NCI-H128 (cell line): ENCODE data around the gene SMOC1.

Experiments used
- DNase-seq: peaks from one replicate; lab custom pipeline; 2025; ENCODE audit not compliant: unreplicated experiment; lab: John Stamatoyannopoulos, UW

Gene SMOC1

DNA sequence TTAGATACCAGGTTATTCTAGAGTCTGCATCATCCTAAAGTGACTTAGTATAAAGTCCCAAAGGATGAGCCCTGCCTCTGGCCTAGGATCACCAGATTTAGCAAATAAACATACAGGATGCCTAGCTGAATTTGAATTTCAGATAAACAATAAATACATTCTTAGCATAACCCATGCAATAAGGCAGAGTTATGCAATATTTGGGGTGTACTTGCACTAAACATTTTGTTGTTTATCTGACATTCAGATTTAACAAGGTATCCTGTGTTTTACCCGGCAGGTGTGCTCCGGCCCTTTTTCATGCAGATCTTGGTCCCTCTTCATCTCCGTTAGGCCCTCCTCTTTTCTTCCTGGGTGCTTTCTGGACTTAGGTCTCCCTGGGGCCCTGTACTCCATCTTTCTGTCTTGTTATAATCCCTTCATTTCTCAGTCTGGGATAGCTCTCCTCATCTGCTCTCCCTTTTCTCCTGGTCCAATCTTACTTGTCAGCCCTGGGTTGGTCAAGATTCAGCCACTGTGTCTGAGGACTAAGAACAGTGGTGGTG is 18.1 kb upstream of the SMOC1 start:
- no peak for DNase-seq

- DNase-seq = no peak
Measured at GRCh38 chr14:69863083-69863482, 16.1 kb upstream of the SMOC1 start.

DNA sequence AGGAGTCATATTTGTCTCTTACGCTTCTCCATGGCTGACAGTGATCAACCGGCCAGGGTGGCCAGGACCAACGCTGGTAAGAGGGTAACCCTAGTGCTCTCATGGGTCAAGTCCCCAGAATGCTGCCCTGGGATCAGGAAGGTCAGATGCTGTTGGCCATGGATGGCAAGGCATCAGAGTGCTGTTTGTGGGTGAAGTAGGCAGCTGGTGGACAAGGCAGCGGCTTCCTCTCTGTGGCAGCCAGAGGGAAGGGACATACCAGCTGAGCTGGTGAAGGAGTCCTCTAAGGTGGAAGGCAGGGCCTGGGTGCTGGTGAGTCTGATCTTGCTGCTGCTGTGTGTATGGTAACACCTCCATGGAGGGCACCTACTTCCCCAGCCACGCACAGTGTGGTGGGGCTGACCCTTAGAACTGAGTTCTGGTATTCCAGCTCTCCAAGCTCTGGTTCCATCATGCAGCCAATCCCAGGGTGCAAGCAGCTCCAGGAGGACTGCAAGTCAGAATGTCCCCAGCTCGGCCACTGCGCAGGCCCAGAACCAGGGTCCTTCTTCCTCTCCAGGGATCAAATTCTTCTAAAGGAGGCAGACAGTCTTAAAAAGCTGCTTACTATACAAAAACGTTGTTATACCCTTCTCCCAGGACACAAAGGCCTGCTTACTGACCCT is 13.4 kb upstream of the SMOC1 start:
- no peak for DNase-seq

GRCh38 chr14:69868363-69868963 is 10.8 kb upstream of the SMOC1 start:
- DNase-seq = no peak

DNA sequence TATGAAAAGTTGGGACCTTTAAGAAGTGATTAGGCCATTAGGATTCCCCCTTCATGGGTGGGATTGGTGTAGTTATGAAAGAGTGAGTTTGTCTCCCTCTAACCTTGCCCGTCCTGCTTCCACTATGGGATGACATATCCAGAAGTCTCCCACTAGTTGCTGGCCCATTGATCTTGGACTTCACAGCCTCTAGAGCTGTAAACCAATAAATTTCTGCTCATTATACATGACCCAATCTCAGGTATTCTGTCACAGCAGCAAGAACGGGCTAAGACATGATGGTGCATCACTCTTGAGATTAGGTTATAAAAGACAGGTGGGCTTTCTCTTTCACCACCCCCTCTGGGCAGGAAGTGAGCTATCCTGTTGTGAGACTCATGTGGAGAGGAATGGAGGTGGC is 8.6 kb upstream of the SMOC1 start:
- DNase-seq = no peak

GRCh38 chr14:69873877-69874780 is 5.1 kb upstream of the SMOC1 start:
- no peak for DNase-seq

GRCh38 chr14:69876221-69876847 is 2.9 kb upstream of the SMOC1 start:
- no peak for DNase-seq

DNA sequence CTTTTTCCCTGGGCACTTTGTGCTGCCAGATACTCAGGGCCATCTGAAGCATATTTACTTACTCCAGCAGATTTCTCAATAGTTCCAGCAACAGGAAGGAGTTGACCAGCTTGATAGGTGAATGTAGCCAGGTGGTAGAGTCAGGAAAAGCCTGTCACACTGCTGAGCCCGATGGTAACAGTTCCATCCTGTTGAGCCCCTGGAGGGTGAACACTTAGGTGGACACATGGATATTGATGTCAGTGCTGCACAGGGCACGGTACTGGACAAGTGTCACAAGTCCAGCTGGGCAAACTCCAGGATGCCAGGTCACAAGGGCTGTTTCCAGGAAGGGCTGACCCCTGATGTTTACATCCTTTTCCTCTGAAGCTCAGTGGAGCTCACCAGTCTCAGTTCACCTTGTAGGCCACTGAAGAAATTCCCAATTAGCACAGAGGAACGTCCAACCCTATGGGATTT is 2.3 kb upstream of the SMOC1 start:
- DNase-seq = no peak

- no peak for DNase-seq
Measured at GRCh38 chr14:69877492-69877891, 1.7 kb upstream of the SMOC1 start.

- DNase-seq = no peak
Measured at GRCh38 chr14:69878251-69878650, 965 bp upstream of the SMOC1 start.

DNA sequence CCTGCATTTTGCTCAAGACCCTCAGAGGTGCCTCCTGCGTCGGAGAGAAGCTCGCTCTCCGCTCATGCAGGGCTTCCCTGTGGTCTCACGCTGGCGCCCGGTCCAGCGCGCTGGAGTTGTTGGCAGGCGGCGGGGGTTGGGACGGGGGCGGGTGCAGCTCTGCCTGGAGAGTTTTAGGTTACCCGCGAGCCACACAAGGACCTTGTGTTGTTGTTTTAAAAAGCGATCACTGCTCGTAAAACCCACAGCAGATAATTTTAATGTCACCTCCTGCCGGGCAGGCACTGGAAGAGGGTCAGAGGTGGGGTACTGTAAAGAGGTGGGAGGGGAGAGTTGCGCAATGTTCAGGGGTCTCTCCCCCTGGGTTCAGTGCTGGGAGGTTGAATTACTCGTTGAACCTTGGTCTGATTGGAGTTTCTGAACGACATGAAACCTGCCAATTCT is 850 bp downstream of the SMOC1 start:
- DNase-seq = no peak

- no peak for DNase-seq
Measured at GRCh38 chr14:69880893-69881292, 1.7 kb downstream of the SMOC1 start.

DNA sequence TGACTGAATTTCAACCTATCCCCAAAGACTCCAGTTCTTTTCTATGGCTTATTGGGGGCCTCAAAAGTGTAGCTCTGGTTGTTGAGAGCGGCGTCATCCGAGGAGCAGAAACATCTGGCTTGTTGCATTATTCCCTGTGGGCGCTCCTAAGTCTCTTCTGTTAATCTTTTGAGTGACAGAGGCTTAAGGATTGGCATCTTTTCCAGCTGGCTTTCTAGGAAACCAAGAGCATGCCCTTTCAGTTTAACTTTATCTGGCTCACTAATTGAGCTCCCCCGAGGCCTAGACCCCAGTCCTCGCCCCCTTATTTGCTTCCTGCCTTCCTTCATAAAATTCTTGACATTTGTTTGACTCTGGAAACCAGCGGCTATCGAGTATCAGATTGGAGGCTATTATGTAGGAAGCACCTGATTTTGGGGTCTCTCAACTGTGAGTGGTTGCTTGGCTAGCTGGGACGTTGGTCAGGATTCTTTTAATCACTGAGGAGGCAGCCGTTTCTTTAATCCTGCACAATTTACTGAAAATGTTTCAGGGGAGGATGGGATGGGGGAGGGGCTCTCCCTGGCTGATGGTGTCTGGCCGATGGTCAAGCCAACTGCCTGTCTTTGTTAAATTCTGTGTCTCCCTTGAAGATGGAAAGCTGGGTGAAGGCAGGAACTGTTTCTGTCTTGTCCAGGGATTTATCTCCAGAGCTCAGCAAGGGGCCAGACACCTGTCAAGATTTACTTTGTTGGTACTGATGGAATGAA is 3.1 kb downstream of the SMOC1 start:
- DNase-seq = no peak

DNA sequence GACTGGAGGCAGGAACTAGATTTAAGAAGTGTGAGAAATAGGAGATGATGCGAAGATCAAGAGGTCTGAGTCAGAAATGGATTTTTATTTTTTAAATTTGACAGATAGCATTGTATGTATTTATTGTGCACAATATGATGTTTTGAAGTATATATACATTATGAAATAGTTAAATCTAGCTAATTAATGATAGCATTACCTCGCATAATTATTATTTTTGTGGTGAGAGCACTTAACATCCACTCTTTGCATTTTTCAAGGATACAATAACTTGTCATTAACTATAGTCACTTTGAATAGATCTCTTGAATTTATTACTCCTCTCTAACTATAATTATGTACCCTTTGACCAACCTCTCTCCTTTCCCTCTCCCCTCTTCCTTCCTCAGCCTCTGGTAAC is 3.7 kb downstream of the SMOC1 start:
- no peak for DNase-seq

DNA sequence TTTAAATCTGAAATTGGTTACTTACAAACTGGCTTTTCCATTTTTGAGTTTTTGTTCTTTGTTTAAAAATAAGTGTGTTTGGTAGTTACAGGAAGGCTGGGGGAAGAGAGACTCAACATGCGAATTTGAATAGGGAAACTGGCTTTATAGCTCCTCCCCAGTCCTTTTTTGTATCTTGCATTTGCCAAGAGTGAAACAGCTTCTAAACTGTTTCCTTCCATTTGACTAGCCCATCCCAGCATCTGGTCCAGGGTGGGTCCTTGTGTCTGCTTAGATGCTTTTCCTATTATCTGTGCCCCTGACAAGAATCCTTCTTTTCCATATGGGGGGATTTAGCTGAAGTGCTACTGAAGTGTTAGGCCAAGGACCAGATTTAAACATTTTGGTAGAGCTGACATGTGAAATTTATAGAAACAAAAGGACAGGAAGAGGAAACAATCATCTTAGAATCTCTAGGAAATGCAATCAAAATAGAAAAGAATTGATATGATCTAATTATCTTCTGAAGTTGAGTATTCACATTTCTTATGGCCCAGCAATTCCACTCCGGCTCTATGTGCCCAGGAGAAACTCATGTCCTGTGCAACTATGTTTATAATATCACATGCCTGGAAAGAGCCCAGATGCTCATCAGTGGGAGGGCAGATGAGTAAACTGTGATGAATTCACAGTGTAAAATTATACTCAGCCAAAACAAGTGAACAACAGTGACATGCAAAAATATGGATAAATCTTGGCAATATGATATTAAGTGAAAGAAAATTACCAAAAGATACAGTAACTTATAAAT is 7.4 kb downstream of the SMOC1 start:
- no peak for DNase-seq

DNA sequence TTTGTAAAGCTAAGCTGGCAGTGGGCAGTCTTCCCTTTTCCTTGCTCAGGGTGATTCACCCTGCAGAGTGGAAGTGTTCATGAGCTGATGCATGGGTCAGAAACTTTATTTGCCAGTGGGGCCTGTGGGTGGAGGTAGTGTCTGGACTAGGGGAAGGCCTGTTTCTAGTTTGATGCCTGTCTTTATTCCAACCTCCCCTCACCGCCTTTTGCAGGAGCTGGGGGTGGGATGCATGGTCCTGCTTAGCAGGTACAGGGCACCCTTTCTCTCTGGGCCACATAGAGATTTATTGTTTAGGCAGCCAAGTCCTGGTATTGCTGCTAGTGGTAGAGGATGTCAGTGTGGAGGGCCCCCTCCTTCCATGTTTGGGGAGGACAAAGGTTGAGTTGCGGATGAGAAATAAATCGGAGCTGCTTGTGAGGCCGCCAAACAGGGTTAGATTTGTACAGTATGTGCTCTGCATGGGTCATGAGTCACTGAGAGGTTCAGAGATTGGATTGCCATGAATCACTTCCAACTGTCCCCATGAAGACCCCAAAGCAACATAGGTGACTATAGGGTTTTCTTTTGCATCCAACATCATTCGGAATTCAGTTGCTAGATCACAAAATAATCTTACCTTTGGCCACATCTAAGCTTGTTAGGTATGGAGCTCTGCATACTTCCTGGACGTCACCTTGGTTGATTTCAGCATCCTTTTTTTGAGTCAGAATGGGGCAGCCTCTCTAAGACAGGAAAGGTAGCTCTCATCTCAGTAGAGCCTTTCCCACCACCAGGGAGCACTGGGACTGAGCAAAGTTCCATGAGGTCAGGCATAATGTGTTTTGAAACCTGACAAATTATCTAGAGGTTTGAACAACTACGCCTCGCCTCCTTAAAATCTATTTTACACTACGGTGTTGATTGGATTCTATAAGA is 8.8 kb downstream of the SMOC1 start:
- DNase-seq = no peak

- no peak for DNase-seq
Measured at GRCh38 chr14:69891422-69891821, 12.2 kb downstream of the SMOC1 start.

- DNase-seq = no peak
Measured at GRCh38 chr14:69895109-69895508, 15.9 kb downstream of the SMOC1 start.

DNA sequence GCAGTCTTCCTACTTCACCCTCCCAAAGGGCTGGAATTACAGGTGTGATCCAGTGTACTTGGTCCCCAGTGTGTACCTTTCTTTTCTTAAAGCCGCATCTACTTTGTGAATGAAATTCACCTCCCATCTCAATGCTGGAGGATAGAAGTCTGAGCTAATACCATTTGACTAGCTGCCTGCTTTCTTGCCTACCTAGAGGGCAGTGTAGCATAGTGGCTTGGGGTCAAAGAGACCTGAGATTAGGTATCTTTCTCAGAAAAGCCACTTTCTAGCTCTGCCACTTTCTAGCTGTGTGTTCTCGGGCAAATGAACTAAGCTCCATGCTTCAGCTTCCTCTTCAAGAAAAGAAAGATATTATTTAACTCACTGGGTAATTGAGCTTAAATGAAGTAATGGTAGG is 16.9 kb downstream of the SMOC1 start:
- no peak for DNase-seq
